HG03457 (cell line): ENCODE data around the gene PLCB2.

ENCODE experiments used
- ATAC-seq: cut with Tn5 transposase; IDR thresholded peaks from one replicate; pipeline ENCODE4 v1.9.1; 2021; ENCODE audit warnings: moderate number of reproducible peaks; ENCODE audit not compliant: unreplicated experiment

The PLCB2 gene

GRCh38 chr15:40239404-40239692, 68.4 kb downstream of the PLCB2 start:
- no peak for ATAC-seq

DNA sequence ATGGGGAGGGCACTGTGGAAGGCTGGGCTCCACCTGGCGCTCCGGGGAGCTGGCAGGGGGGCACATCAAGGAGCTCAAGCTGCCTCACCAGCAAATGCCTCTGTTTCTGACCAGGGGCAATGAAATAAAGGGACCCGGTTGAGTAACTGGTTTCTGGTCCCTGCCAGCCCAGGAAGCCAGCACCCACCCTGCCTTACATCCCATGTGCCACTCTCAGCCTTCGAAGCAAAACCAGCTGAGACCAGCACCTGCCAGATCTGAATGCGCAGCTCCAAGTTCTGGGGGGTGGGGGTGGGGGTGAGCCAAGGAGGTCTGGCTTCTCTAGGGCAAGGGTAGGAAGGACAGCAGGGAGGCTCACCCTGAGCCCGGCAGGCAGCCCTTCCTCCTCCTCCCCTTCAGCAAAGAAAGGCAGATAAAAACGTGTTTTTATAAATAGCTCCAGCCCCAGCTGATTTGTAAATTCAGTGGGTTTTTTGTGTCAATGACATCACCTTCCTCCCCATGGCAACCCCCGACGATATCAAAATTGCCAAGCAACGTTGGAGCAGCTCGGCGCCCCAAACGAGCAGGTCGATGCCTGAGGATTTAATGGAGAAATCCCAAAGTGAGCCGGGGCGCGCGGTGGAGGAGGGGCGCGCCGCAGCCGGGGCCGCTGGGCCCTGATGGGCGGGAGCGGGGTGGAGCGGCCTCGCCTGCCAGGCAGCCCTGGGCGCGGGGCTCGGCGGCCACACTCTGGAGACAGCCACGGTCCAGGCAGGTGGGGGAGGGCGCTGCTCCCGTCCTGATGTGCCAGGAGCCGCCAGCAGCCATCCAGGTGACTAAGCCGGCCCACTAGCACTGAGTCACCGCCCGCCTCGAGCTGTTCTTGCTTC, 69.0 kb downstream of the PLCB2 start, which contains the start of gene PAK6:
Gene PAK6, plus strand, starts transcription at position 532 of the 872 bp plus-strand sequence. CDS start 25,723 bp downstream, outside the sequence.
- ATAC-seq, result no peak
